Activated CD4-positive, alpha-beta T cell treated with anti-CD3 and anti-CD28 coated beads, Interleukin-2, amount 50 U/mL, for 4 hours (primary cell): ENCODE measurements around the gene ERP29.

Experiments used
- DNase-seq, 2 experiments: peaks; one replicate each; pipeline ENCODE4 v3.0.0-alpha.2; 2020

Gene ERP29

GRCh38 chr12:112046003-112046402 lies 32.8 kb downstream of the ERP29 start:
- DNase-seq = no peak

- no peak for DNase-seq
Observed at GRCh38 chr12:112049351-112049750, 36.1 kb downstream of the ERP29 start.

DNA sequence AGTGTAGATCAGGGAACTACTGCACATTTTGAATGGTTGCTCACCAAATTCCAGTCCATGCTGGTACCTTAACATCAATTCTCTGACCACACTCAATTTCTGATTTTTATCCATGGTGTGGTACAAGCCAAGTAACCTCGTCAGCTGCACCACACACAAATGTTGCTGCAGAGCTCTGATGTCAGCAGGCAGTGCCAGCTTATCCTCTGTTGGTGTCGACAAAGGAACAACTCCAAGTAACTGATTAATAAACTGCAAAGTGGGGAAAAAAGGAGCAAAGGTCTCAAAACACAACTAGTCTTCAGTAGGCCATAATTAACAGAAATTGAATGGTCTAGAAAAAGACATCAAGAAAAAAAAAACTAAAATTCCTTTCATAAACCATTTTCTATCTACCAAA lies 47.9 kb downstream of the ERP29 start:
- no peak for DNase-seq

DNA sequence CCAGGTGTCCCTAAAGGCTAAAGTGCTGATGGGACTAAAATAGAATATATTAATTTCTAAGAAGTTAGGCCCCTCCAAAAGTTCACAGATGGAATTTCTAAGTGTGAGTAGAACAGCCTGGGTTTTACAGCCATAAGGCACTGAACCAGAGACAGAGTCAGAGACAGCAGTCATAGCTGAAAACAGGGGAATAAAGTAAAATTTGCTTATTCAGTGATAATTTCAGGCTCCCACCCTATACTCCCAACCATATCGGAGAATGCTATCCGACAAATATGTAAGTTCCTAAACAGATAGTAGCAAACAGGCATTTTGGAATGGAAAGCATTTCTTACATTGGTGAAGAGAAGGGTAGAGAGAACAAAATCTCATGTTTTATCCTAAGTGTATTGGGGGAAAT lies 50.0 kb downstream of the ERP29 start:
- DNase-seq = no peak

DNA sequence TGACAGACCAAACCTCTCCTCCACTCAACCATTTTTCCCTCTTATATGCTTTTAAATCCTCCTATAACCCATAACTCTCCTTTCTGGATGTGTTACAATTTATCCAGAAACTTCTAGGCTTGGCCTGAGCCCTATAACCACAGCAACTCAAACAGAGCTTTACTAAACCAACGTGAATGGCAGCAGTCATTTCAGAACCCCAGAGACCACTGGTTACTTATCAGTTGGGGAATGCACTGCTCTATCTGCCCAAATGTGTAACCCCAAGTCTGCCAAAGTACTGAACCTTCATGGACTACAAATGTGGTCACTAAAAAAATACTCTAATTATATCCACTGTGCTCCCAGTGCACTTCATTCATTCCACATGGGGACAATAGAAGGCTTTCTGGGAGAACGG lies 53.3 kb downstream of the ERP29 start:
- DNase-seq = no peak
